HL-60 (cell line): Measurements from ENCODE around the gene ZNF26.

Experiments
- DNase-seq, 2 experiments: peaks; one replicate each; pipeline ENCODE4 v3.0.0-alpha.2; 2010 to 2020; ENCODE audit warnings: low read depth in 1 of 2, low spot score in 1 of 2
- H3K27ac ChIP-seq: fragments of 250-450 bp; sonication (Bioruptor Pico); replicated peaks from 2 replicates; pipeline ENCODE4 v1.5.1; 2020; ENCODE audit warnings: mild to moderate bottlenecking, moderate library complexity
- H3K27me3 ChIP-seq: fragments of 250-450 bp; sonication (Bioruptor Pico); 2 replicates; pipeline ENCODE4 v1.5.1; 2021; ENCODE audit warnings: mild to moderate bottlenecking, moderate library complexity; ENCODE audit not compliant: insufficient read depth, poor library complexity, severe bottlenecking
- H3K4me3 ChIP-seq: replicated peaks from 2 replicates; pipeline ENCODE4 v1.5.1; 2011; ENCODE audit warnings: mild to moderate bottlenecking, control low read depth, low read length; ENCODE audit not compliant: insufficient read depth
- GABPA ChIP-seq: IDR thresholded peaks from 2 replicates; pipeline ENCODE4 v1.6.1; 2012; ENCODE audit warnings: low read depth
- POLR2AphosphoS5 ChIP-seq: IDR thresholded peaks from 2 replicates; pipeline ENCODE4 v1.6.1; 2012; ENCODE audit warnings: low read depth
- SPI1 ChIP-seq: IDR thresholded peaks from 2 replicates; pipeline ENCODE4 v1.6.1; 2012; ENCODE audit warnings: low read depth, mild to moderate bottlenecking, borderline replicate concordance
- TF ChIP-seq, protein P1 (sequence below): IDR thresholded peaks from one replicate; pipeline ENCODE4 v1.5.1; 2011; ENCODE audit warnings: low read length, control low read depth, inconsistent platforms; ENCODE audit not compliant: insufficient read depth
- TF ChIP-seq, protein P2 (sequence below): IDR thresholded peaks from 2 replicates; pipeline ENCODE4 v1.6.1; 2012; ENCODE audit warnings: low read depth; ENCODE audit not compliant: insufficient replicate concordance

ZNF26 gene

DNA sequence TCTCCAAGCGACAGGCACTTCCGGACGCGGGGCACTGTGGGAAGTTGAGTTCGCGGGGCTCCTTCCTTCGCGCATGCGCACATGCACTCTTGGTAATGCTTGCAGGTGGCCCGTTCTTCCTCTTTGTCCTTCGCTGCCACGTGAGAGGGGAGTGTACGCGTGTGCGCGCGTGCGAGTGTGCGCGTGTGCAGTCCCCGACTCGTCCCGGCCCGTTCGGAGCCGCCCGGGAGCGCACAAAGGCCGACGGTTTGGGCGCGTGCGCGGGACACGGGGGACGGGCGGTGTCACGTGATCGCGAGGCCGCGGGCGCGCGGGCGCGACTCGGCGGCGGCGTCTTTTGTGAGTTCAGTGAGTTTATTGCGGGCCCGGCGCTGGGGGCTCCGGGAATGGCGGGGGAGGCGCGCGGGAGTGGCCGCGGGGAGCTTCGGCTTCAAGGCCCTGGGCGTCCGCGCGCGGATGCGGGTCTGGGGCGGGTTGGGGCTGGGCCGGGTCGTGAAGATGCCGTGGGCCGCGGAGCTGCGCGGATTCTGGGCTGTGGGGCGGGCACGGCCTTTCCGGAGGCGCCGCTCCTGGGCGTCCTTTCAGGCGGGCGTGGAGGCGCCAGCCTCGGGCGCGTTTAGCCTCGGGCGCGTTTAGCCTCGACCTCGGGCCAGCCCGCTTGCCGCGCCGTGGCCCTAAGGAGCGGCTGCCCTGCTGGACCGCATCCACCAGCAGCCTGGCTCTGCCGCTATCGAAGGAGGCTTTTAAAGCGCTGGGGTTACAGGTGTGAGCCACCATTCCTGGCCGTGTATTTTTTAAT is 51.2 kb downstream of the ZNF26 start, which contains the start of gene ZNF84:
TSS of gene ZNF84 (plus strand) at position 303 of the 799 bp plus-strand sequence. CDS start 3,959 bp downstream, outside the sequence.
- peak; percentile 98 to 99 for DNase-seq
- TF ChIP-seq POLR2AphosphoS5 (peak; percentile 71; the same call in 1 of the 2 replicates), GABPA (peak; percentile 78), SPI1 (no peak; the same call in 1 of the 2 replicates)
- TF ChIP-seq, protein P1, sequence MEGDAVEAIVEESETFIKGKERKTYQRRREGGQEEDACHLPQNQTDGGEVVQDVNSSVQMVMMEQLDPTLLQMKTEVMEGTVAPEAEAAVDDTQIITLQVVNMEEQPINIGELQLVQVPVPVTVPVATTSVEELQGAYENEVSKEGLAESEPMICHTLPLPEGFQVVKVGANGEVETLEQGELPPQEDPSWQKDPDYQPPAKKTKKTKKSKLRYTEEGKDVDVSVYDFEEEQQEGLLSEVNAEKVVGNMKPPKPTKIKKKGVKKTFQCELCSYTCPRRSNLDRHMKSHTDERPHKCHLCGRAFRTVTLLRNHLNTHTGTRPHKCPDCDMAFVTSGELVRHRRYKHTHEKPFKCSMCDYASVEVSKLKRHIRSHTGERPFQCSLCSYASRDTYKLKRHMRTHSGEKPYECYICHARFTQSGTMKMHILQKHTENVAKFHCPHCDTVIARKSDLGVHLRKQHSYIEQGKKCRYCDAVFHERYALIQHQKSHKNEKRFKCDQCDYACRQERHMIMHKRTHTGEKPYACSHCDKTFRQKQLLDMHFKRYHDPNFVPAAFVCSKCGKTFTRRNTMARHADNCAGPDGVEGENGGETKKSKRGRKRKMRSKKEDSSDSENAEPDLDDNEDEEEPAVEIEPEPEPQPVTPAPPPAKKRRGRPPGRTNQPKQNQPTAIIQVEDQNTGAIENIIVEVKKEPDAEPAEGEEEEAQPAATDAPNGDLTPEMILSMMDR = no peak
- TF ChIP-seq, protein P2, sequence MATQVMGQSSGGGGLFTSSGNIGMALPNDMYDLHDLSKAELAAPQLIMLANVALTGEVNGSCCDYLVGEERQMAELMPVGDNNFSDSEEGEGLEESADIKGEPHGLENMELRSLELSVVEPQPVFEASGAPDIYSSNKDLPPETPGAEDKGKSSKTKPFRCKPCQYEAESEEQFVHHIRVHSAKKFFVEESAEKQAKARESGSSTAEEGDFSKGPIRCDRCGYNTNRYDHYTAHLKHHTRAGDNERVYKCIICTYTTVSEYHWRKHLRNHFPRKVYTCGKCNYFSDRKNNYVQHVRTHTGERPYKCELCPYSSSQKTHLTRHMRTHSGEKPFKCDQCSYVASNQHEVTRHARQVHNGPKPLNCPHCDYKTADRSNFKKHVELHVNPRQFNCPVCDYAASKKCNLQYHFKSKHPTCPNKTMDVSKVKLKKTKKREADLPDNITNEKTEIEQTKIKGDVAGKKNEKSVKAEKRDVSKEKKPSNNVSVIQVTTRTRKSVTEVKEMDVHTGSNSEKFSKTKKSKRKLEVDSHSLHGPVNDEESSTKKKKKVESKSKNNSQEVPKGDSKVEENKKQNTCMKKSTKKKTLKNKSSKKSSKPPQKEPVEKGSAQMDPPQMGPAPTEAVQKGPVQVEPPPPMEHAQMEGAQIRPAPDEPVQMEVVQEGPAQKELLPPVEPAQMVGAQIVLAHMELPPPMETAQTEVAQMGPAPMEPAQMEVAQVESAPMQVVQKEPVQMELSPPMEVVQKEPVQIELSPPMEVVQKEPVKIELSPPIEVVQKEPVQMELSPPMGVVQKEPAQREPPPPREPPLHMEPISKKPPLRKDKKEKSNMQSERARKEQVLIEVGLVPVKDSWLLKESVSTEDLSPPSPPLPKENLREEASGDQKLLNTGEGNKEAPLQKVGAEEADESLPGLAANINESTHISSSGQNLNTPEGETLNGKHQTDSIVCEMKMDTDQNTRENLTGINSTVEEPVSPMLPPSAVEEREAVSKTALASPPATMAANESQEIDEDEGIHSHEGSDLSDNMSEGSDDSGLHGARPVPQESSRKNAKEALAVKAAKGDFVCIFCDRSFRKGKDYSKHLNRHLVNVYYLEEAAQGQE = peak; percentile 38
- Histone ChIP-seq H3K4me3 (peak within 1 kb of the TSS; percentile 65), H3K27me3 (no peaks in the 10 kb centered on the region), H3K27ac (peak within 1 kb of the TSS; percentile 90)

- TF ChIP-seq, protein P1 = no peak
- TF ChIP-seq, protein P2 = no peak
- no peak for TF ChIP-seq GABPA
- TF ChIP-seq SPI1 = peak; percentile 72
- TF ChIP-seq POLR2AphosphoS5 = no peak
- peak overlapping the region; percentile 90 for H3K27ac ChIP-seq
- H3K4me3 ChIP-seq = peak overlapping the region; percentile 65
- H3K27me3 ChIP-seq = no peaks in the 10 kb centered on the region
- no peak for DNase-seq
Observed at GRCh38 chr12:133038118-133038709, 52.0 kb downstream of the ZNF26 start.

DNA sequence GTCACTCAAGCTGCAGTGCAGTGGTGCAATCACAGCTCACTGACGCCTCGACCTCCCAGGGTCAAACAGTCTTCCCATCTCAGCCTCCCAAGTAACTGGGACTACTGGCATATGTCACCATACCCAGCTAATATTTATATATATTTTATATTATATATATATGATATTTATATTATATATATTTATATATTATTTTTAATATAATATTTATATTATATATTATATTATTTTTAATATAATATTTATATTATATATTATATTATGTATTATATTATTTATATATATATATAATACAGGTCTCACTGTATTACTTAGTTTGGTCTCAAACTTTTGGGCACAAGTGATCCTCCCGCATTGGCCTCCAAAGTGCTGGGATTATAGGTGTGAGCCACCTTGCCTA is 60.5 kb downstream of the ZNF26 start:
- no peak overlapping the region for H3K4me3 ChIP-seq
- no peak for DNase-seq
- H3K27me3 ChIP-seq = no peaks in the 10 kb centered on the region
- H3K27ac ChIP-seq = no peak overlapping the region
- TF ChIP-seq SPI1 = no peak
- no peak for TF ChIP-seq GABPA
- TF ChIP-seq, protein P1 = no peak
- TF ChIP-seq, protein P2 = no peak
- TF ChIP-seq POLR2AphosphoS5 = no peak
